GM13977 (cell line): ENCODE data around the gene DOC2B.

Experiments
- DNase-seq: peaks from one replicate; pipeline ENCODE4 v3.0.0; 2012; ENCODE audit warnings: low spot score
- CTCF ChIP-seq: IDR thresholded peaks from 2 replicates; pipeline ENCODE4 v1.5.1; 2012; ENCODE audit warnings: mild to moderate bottlenecking, control low read depth; ENCODE audit not compliant: insufficient read depth; ENCODE audit errors: extremely low read depth, missing control alignments
- in situ Hi-C: fragments of 300-500 bp; cut with MboI; formaldehyde crosslinking; loops from one replicate; pipeline ENCODE4 v1.12.0; 2022; ENCODE audit warnings: low sequenced_read_pairs, low pct_unique_long_range_greater_than_20kb, mixed read lengths, inconsistent platforms; ENCODE audit not compliant: unreplicated experiment

The DOC2B gene

GRCh38 chr17:156094-156621 is 25.3 kb downstream of the DOC2B start:
- DNase-seq: no peak
- no peak for TF ChIP-seq CTCF
- in situ Hi-C loops: no loop called here

GRCh38 chr17:155576-155975 is 25.9 kb downstream of the DOC2B start:
- in situ Hi-C loops: no loop called here
- TF ChIP-seq CTCF: no peak
- DNase-seq: no peak

GRCh38 chr17:153851-154250 is 27.6 kb downstream of the DOC2B start:
- no peak for DNase-seq
- TF ChIP-seq CTCF: no peak
- in situ Hi-C loops: no loop called here

GRCh38 chr17:152860-153420 is 28.5 kb downstream of the DOC2B start:
- in situ Hi-C loops: no loop called here
- no peak for TF ChIP-seq CTCF
- DNase-seq: no peak

- in situ Hi-C loops: no loop called here
Observed at GRCh38 chr17:151886-152859, 29.3 kb downstream of the DOC2B start.

More at GRCh38 chr17:151886-152859, 29.3 kb downstream of the DOC2B start:
- no peak for DNase-seq
- no peak for TF ChIP-seq CTCF
